Measurements from ENCODE around the gene CCDC78. TPM values are rescaled to one million over a fixed set of nuclear protein-coding genes. Genes with fewer than 3 reads are reported as not detected.
"Not testable (repeated sequence)": the region's sequence is repeated elsewhere in the genome, so short reads cannot be mapped to it uniquely, and the experiment has no call there.

The CCDC78 gene
- total and polyA plus RNA-seq, 5 experiments from 2014 or later, result 1.1 to 15.1 (median 6.7) TPM; not detected in 1

GRCh38 chr16:702341-702740 lies 23.9 kb downstream of the CCDC78 start:
- Mint-ChIP-seq H3K9me3 (no peaks in the 10 kb centered on the region), H3K4me3 (no peak overlapping the region), H3K4me1 (peaks cover 0 to 30% (median 6%) of the 10 kb centered on the region in 4 donors), H3K27ac (no peak overlapping the region), H3K27me3 (peaks cover 4 to 33% (median 13%) of the 10 kb centered on the region in 5 donors), H3K36me3 (peaks cover 0 to 2% (median 0%) of the 10 kb centered on the region in 3 donors)
- no peak for DNase-seq
- ATAC-seq, result no peak
- POLR2A ChIA-PET, result interaction anchor here (1.3 to 1.6 kb wide), 3 partner anchors 12 to 19 kb away, joined by 3 to 5 read pairs (median 3); partner anchors contain the start of genes ANTKMT and WDR24

GRCh38 chr16:700684-701584 lies 25.3 kb downstream of the CCDC78 start:
- Mint-ChIP-seq H3K27ac (no peak overlapping the region), H3K27me3 (peaks cover 4 to 21% (median 7%) of the 10 kb centered on the region in 5 donors), H3K4me1 (peaks cover 2 to 29% (median 6%) of the 10 kb centered on the region in 4 donors), H3K36me3 (no peaks in the 10 kb centered on the region), H3K9me3 (no peaks in the 10 kb centered on the region), H3K4me3 (peak overlapping the region in 2 of 10 donors; percentile 14 to 19)
- DNase-seq (peak in 8 of 10 donors; percentile 33 to 79 (median 62)), ATAC-seq (peak; percentile 70 to 85)
- POLR2A ChIA-PET, result interaction anchor here (1.2 to 1.5 kb wide), 2 partner anchors 15 to 20 kb away, joined by 4 to 5 read pairs; partner anchors contain the start of gene ANTKMT

- H3K9me3 Mint-ChIP-seq, result no peaks in the 10 kb centered on the region
- peaks cover 4 to 13% (median 7%) of the 10 kb centered on the region in 5 donors for H3K27me3 Mint-ChIP-seq
- ATAC-seq (no peak), DNase-seq (no peak)
- H3K4me1 Mint-ChIP-seq, result peaks cover 7 to 38% (median 11%) of the 10 kb centered on the region in 4 donors
- H3K36me3 Mint-ChIP-seq, result no peaks in the 10 kb centered on the region
- peak overlapping the region in 8 of 10 donors; percentile 6 to 69 (median 38) for H3K4me3 Mint-ChIP-seq
- no peak overlapping the region for H3K27ac Mint-ChIP-seq
- POLR2A ChIA-PET, result interaction anchor here (0.7 to 1.7 kb wide), 6 partner anchors 9 to 89 kb away, joined by 3 to 5 read pairs (median 4); partner anchors contain the start of genes CCDC78, CHTF18, HAGHL and RPUSD1
Measured at GRCh38 chr16:698911-699671, 27.2 kb downstream of the CCDC78 start.

- Mint-ChIP-seq H3K4me1 (peaks cover 9 to 46% (median 22%) of the 10 kb centered on the region in 4 donors), H3K9me3 (no peaks in the 10 kb centered on the region)
- ATAC-seq, result peak; percentile 67 to 71
Measured at GRCh38 chr16:695355-696089, 30.7 kb downstream of the CCDC78 start.

GRCh38 chr16:694863-695354 lies 31.3 kb downstream of the CCDC78 start:
- H3K27me3 Mint-ChIP-seq, result peaks cover 0 to 2% (median 0%) of the 10 kb centered on the region in 5 donors
- H3K36me3 Mint-ChIP-seq, result no peaks in the 10 kb centered on the region
- DNase-seq (no peak), ATAC-seq (peak; percentile 3 to 7)
- peak overlapping the region in 8 of 10 donors; percentile 26 to 82 (median 43) for H3K4me3 Mint-ChIP-seq
- peaks cover 9 to 48% (median 27%) of the 10 kb centered on the region in 4 donors for H3K4me1 Mint-ChIP-seq
- POLR2A ChIA-PET, result interaction anchor here (0.5 to 5.2 kb wide), 22 partner anchors 9 to 1460 kb away, joined by 3 to 56 read pairs (median 6); partner anchors contain the start of genes ANTKMT, CCDC78, CHTF18 and CIAO3
- peak overlapping the region in 1 of 10 donors; percentile 13 for H3K27ac Mint-ChIP-seq
- H3K9me3 Mint-ChIP-seq, result no peaks in the 10 kb centered on the region

More at GRCh38 chr16:695355-696089, 30.7 kb downstream of the CCDC78 start:
- POLR2A ChIA-PET, result interaction anchor here (0.5 to 5.2 kb wide), 27 partner anchors 8 to 1460 kb away, joined by 3 to 56 read pairs (median 5); partner anchors contain the start of genes ANTKMT, CCDC78, CHTF18 and CIAO3
- Mint-ChIP-seq H3K4me3 (peak overlapping the region; percentile 77 to 86 (median 82)), H3K36me3 (no peaks in the 10 kb centered on the region), H3K27me3 (peaks cover 0 to 2% (median 0%) of the 10 kb centered on the region in 5 donors), H3K27ac (peak overlapping the region in 7 of 10 donors; percentile 42 to 85 (median 77))
- DNase-seq, result peak; percentile 43 to 83 (median 63)

GRCh38 chr16:694187-694862 lies 31.9 kb downstream of the CCDC78 start:
- Mint-ChIP-seq H3K27ac (peak overlapping the region in 3 of 10 donors; percentile 29 to 78 (median 49)), H3K4me3 (peak overlapping the region; percentile 72 to 87 (median 80)), H3K27me3 (peaks cover 0 to 2% (median 0%) of the 10 kb centered on the region in 5 donors), H3K4me1 (peaks cover 9 to 49% (median 28%) of the 10 kb centered on the region in 4 donors), H3K9me3 (no peaks in the 10 kb centered on the region), H3K36me3 (no peaks in the 10 kb centered on the region)
- peak; percentile 22 to 25 for ATAC-seq
- POLR2A ChIA-PET, result interaction anchor here (1.1 to 5.2 kb wide), 12 partner anchors 9 to 94 kb away, joined by 3 to 56 read pairs (median 14); partner anchors contain the start of genes ANTKMT, CCDC78, CHTF18 and HAGHL
- DNase-seq, result no peak

- POLR2A ChIA-PET, result interaction anchor here (0.9 to 5.2 kb wide), 8 partner anchors 9 to 57 kb away, joined by 3 to 56 read pairs (median 28); partner anchors contain the start of genes ANTKMT, CCDC78, HAGHL and JMJD8
- H3K27ac Mint-ChIP-seq, result peak overlapping the region in 2 of 10 donors; percentile 13 to 28
- H3K9me3 Mint-ChIP-seq, result no peaks in the 10 kb centered on the region
- peak in 1 of 2 donors; percentile 43 for ATAC-seq
- H3K36me3 Mint-ChIP-seq, result no peaks in the 10 kb centered on the region
- peaks cover 0 to 2% (median 0%) of the 10 kb centered on the region in 5 donors for H3K27me3 Mint-ChIP-seq
- peaks cover 9 to 49% (median 31%) of the 10 kb centered on the region in 4 donors for H3K4me1 Mint-ChIP-seq
- H3K4me3 Mint-ChIP-seq, result peak overlapping the region in 9 of 10 donors; percentile 4 to 82 (median 34)
- DNase-seq, result peak in 6 of 10 donors; percentile 56 to 69 (median 58)
Measured at GRCh38 chr16:693766-694165, 32.5 kb downstream of the CCDC78 start.

- Mint-ChIP-seq H3K4me3 (peak overlapping the region in 9 of 10 donors; percentile 4 to 82 (median 44)), H3K27me3 (peaks cover 0 to 2% (median 0%) of the 10 kb centered on the region in 5 donors), H3K9me3 (no peaks in the 10 kb centered on the region), H3K36me3 (no peaks in the 10 kb centered on the region), H3K4me1 (peaks cover 9 to 53% (median 32%) of the 10 kb centered on the region in 4 donors), H3K27ac (peak overlapping the region in 3 of 10 donors; percentile 20 to 40 (median 28))
- DNase-seq (no peak), ATAC-seq (peak in 1 of 2 donors; percentile 1)
- POLR2A ChIA-PET, result interaction anchor here (0.9 to 5.2 kb wide), 5 partner anchors 9 to 57 kb away, joined by 3 to 56 read pairs (median 49); partner anchors contain the start of genes ANTKMT, CCDC78, HAGHL and JMJD8
Measured at GRCh38 chr16:693364-693763, 32.9 kb downstream of the CCDC78 start.

- Mint-ChIP-seq H3K4me3 (peak overlapping the region; percentile 2 to 82 (median 59)), H3K36me3 (no peaks in the 10 kb centered on the region), H3K4me1 (peaks cover 9 to 59% (median 32%) of the 10 kb centered on the region in 4 donors), H3K27ac (peak overlapping the region in 5 of 10 donors; percentile 26 to 68 (median 53)), H3K9me3 (no peaks in the 10 kb centered on the region), H3K27me3 (peaks cover 0 to 2% (median 0%) of the 10 kb centered on the region in 5 donors)
- DNase-seq (no peak), ATAC-seq (no peak)
- POLR2A ChIA-PET, result interaction anchor here (0.9 to 5.2 kb wide), 5 partner anchors 8 to 56 kb away, joined by 3 to 56 read pairs (median 49); partner anchors contain the start of genes ANTKMT, CCDC78, HAGHL and JMJD8
Measured at GRCh38 chr16:692356-693108, 33.7 kb downstream of the CCDC78 start.

- POLR2A ChIA-PET, DNase-seq, H3K9me3 Mint-ChIP-seq, H3K27me3 Mint-ChIP-seq, H3K36me3 Mint-ChIP-seq, ATAC-seq: not testable (repeated sequence)
- H3K4me1 Mint-ChIP-seq, result peaks cover 9 to 54% (median 31%) of the 10 kb centered on the region in 4 donors
- peak overlapping the region in 8 of 10 donors; percentile 21 to 89 (median 58) for H3K27ac Mint-ChIP-seq
- peak overlapping the region; percentile 18 to 95 (median 84) for H3K4me3 Mint-ChIP-seq
Measured at GRCh38 chr16:691242-691641, 35.0 kb downstream of the CCDC78 start.

All from naive thymus-derived CD8-positive, alpha-beta T cell (primary cell).